Measurements from ENCODE around the gene MYO7A.

MYO7A gene

GRCh38 chr11:77202941-77203900 is 75.2 kb downstream of the MYO7A start:
- DNase-seq = no peak

DNA sequence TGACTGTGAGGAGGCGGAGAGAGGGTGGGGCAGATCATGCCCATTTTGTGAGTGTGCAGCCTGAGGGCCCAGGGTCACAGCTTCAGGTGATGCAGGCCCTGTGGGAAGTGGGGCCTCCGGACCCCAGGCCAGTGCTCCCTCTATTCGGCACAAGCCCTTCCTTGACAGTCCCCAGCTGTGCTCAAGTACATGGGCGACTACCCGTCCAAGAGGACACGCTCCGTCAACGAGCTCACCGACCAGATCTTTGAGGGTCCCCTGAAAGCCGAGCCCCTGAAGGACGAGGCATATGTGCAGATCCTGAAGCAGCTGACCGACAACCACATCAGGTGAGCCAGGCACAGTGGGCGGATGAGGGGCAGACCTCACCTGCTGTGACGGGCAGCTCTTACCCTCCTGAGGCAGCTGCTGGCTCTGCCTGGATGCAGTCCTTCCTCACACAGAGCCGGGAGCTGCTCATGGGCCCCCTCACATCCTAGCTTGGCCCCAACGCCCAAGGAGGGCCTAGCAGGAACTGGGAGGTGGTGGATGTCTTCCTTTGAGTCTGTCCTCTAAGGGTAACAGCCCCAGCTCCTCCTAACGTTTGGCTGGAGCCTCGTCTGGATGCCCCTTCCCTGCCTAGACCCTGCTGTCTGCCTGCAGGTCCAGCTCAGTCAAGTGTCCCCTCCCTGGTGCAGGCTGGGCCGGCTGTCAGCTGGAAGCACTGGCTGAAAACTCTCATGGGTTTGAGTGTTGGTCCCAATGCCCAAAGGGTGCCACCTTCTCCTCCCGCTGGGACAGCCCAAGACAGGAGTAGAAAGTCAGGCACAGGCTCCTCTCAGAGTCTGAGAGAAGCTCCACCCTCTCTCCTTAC is 76.1 kb downstream of the MYO7A start:
- DNase-seq = no peak

- DNase-seq = no peak
Measured at GRCh38 chr11:77204754-77205466, 76.9 kb downstream of the MYO7A start.

DNA sequence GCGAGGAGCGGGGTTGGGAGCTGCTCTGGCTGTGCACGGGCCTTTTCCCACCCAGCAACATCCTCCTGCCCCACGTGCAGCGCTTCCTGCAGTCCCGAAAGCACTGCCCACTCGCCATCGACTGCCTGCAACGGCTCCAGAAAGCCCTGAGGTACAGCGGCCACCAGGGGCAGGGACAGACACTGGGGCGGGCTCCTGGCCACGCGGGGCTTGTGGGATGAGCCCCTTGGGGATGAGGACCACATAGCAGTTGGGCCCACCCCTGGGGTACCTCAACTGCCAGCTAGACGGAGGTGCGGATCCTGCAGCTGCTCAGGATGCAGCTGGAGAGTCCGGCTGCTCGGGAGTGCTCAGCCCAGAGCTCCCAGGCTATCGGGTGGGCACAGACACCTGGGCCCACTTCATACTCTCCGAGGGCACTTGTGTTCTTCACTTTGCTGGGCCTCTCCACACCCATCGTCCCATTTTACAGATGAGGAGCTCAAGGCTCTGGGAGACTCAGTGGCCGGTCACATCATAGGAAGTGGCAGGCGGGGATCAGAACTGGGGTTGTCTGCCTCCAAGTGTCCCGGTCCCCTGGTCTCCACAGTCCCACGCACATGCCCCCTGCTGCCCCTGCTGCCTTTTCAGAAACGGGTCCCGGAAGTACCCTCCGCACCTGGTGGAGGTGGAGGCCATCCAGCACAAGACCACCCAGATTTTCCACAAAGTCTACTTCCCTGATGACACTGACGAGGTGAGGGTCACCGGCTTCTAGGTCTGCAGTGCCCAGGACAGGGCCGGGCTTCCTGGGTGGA is 77.6 kb downstream of the MYO7A start:
- DNase-seq = no peak

- DNase-seq = no peak
Measured at GRCh38 chr11:77206264-77207018, 78.4 kb downstream of the MYO7A start.

GRCh38 chr11:77207019-77207485 is 79.0 kb downstream of the MYO7A start:
- DNase-seq = no peak

GRCh38 chr11:77207618-77208313 is 79.7 kb downstream of the MYO7A start:
- no peak for DNase-seq

GRCh38 chr11:77208535-77208934 is 80.5 kb downstream of the MYO7A start:
- no peak for DNase-seq

- DNase-seq = no peak
Measured at GRCh38 chr11:77209663-77210062, 81.6 kb downstream of the MYO7A start.

- no peak for DNase-seq
Measured at GRCh38 chr11:77211040-77211451, 83.0 kb downstream of the MYO7A start.

- no peak for DNase-seq
Measured at GRCh38 chr11:77211594-77212251, 83.7 kb downstream of the MYO7A start.

DNA sequence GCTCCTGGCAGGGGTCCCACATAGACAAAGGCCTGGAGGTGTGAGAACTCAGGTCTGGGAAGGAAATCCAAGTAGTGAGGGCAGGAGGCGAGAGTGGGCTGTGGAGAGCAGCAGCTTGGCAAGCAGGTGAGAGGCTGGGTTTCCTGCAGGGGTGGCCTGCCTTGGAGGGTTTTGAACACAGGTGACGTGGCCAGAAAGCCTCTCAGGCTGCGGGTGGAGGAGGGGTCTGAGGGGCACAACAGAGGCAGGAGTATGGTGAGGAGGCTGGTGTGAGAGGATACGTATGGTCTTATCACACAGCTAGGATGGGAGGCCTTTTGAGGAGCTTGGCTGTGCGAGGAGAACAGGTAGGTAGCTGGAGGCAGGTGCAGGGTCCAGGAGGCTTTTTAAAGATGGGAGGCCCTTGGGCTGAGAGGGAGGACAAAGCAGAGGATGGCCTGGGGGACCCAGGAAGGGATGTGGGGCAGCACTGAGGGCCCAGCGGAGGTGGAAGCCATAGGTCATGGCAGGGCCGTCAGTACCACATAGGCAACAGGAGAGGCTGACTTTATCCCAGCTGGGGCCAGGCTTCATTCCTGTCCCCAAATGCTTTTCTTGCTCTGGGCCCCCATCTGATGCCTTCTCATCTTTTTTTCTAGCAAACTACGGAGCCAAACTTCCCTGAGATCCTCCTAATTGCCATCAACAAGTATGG is 84.4 kb downstream of the MYO7A start:
- no peak for DNase-seq

- no peak for DNase-seq
Measured at GRCh38 chr11:77213029-77213579, 85.1 kb downstream of the MYO7A start.

- no peak for DNase-seq
Measured at GRCh38 chr11:77213589-77214428, 85.8 kb downstream of the MYO7A start.

GRCh38 chr11:77214557-77214956 is 86.5 kb downstream of the MYO7A start:
- DNase-seq = no peak

GRCh38 chr11:77215106-77215505 is 87.1 kb downstream of the MYO7A start:
- no peak for DNase-seq

DNA sequence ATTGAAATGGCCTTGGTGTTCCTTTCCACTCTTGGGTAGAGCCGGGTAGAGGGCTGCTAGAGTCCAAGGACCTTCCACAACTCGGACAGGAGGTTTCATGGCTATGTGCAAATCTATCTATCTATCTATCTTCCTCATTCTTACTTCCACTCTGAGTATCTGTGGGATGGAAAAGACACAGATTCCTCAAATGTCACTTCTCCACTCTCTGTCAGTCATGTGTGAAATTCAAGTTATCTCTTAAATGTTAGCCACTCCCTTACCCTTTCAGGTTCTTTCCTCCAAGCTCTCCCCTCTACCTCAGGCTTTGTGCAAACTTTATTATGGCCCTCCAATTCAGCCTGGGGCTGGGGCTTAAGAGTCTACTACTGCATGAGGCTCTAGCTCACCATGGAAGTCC is 89.1 kb downstream of the MYO7A start:
- DNase-seq = no peak

- DNase-seq = no peak
Measured at GRCh38 chr11:77223797-77224196, 95.8 kb downstream of the MYO7A start.

Data from fibroblast of upper back skin (primary cell).